ENCODE data around the gene NRXN2.

DNA sequence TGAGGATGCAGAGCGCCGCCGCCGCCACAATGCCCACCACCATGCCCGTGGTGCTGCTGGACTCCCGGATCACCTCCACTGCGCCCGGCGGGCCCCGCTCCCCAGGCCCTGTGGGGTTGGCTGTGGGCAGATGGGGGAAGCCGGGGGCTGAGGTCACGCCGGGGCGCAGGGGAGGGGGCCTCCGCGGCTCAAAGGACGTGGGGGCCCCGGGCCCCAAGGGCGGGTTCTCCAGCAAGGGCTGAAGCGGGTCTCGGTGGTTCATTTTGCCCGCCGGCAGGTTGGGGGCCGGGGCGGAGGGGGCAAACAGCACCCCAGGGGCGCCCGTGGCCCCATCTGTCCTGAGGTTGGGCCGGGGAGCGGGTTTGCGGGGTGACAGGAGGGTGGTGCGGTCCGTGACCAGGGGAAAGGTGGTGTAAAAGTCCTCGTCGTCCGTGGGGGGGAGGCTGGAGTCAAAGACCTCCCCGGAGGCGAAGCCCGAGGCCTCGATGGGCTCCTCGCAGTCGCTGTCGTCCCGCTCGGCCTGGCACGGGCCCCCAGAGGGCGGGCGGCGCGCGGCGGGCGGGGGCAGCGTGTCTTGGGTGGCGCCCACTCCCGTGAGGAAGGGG, 115.5 kb downstream of the NRXN2 start:
- TF ChIP-seq POLR2AphosphoS5 (IDR thresholded peaks at IDR 0.05; ENCODE audit: insufficient read depth, low read depth, low read length) (no peak), POLR2A (IDR thresholded peaks at IDR 0.05; ENCODE audit: low read depth, low read length) (no peak)
- TF ChIP-seq, protein P1, sequence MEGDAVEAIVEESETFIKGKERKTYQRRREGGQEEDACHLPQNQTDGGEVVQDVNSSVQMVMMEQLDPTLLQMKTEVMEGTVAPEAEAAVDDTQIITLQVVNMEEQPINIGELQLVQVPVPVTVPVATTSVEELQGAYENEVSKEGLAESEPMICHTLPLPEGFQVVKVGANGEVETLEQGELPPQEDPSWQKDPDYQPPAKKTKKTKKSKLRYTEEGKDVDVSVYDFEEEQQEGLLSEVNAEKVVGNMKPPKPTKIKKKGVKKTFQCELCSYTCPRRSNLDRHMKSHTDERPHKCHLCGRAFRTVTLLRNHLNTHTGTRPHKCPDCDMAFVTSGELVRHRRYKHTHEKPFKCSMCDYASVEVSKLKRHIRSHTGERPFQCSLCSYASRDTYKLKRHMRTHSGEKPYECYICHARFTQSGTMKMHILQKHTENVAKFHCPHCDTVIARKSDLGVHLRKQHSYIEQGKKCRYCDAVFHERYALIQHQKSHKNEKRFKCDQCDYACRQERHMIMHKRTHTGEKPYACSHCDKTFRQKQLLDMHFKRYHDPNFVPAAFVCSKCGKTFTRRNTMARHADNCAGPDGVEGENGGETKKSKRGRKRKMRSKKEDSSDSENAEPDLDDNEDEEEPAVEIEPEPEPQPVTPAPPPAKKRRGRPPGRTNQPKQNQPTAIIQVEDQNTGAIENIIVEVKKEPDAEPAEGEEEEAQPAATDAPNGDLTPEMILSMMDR (IDR thresholded peaks at IDR 0.05; ENCODE audit: extremely low read depth in 1 of 2, insufficient read depth in 1 of 2, low read depth in 1 of 2, low read length in 2 of 2) = no peak

Data from endothelial cell of umbilical vein (primary cell).